Right renal cortex interstitium (tissue), 3 donors: ENCODE results near the gene PCDHAC2. TPM values are rescaled to one million over a fixed set of nuclear protein-coding genes. Genes with fewer than 3 reads are reported as not detected.

Source experiments
- DNase-seq, 3 donors: peaks; one replicate each; pipeline ENCODE4 v3.0.0-alpha.2; 2013; ENCODE audit warnings: low read depth in 3 of 3, low spot score in 2 of 3
- polyA plus RNA-seq, 3 donors: library from polyadenylated mRNA; unstranded; fragments of 120-200 nt; gene quantifications; one replicate each; pipeline ENCODE4 v1.2.1, GENCODE V29; 2013; ENCODE audit not compliant: insufficient read length in 3 of 3

The PCDHAC2 gene
- polyA plus RNA-seq, result under 1 TPM; 0.36 to 0.65 (median 0.61) TPM

- DNase-seq, result peak in 1 of 3 donors; percentile 32
Observed at GRCh38 chr5:140966293-140967225, at the start of gene PCDHAC2. TSS of gene PCDHAC2 (plus strand) at chr5:140966476. CDS start at chr5:140966767, 291 bp downstream.

- no peak for DNase-seq
Observed at GRCh38 chr5:140923601-140924000, 42.7 kb upstream of the PCDHAC2 start.

- DNase-seq, result peak in 1 of 3 donors; percentile 2
Observed at GRCh38 chr5:140925806-140926442, 40.4 kb upstream of the PCDHAC2 start, which contains the start of gene PCDHAC1. TSS of gene PCDHAC1 (plus strand) at chr5:140926299. CDS start at chr5:140926893, 594 bp downstream.

- peak; percentile 25 to 58 (median 41) for DNase-seq
Observed at GRCh38 chr5:140926443-140927227, 39.6 kb upstream of the PCDHAC2 start.

- no peak for DNase-seq
Observed at GRCh38 chr5:140927228-140927573, 39.1 kb upstream of the PCDHAC2 start.

GRCh38 chr5:140934964-140935606 is 31.2 kb upstream of the PCDHAC2 start:
- no peak for DNase-seq

- DNase-seq, result no peak
Observed at GRCh38 chr5:140946578-140946977, 19.7 kb upstream of the PCDHAC2 start.

- no peak for DNase-seq
Observed at GRCh38 chr5:140951636-140952035, 14.6 kb upstream of the PCDHAC2 start.

- no peak for DNase-seq
Observed at GRCh38 chr5:140953234-140953633, 13.0 kb upstream of the PCDHAC2 start.

- DNase-seq, result no peak
Observed at GRCh38 chr5:140962190-140962589, 4.1 kb upstream of the PCDHAC2 start.

- no peak for DNase-seq
Observed at GRCh38 chr5:140964356-140964755, 1.9 kb upstream of the PCDHAC2 start.

GRCh38 chr5:140965905-140966292 is 377 bp upstream of the PCDHAC2 start:
- no peak for DNase-seq

GRCh38 chr5:140967226-140967893 is 1.1 kb downstream of the PCDHAC2 start:
- DNase-seq, result no peak

GRCh38 chr5:140969880-140970279 is 3.6 kb downstream of the PCDHAC2 start:
- no peak for DNase-seq

GRCh38 chr5:140973550-140973949 is 7.3 kb downstream of the PCDHAC2 start:
- DNase-seq, result no peak

GRCh38 chr5:140977003-140977402 is 10.7 kb downstream of the PCDHAC2 start:
- no peak for DNase-seq

GRCh38 chr5:140978260-140978659 is 12.0 kb downstream of the PCDHAC2 start:
- no peak for DNase-seq

- DNase-seq, result no peak
Observed at GRCh38 chr5:140978983-140979382, 12.7 kb downstream of the PCDHAC2 start.

- no peak for DNase-seq
Observed at GRCh38 chr5:140982083-140982716, 15.9 kb downstream of the PCDHAC2 start.
